GM18951 (cell line): ENCODE results near the gene BCL7C.
"Not testable (repeated sequence)": the region's sequence is repeated elsewhere in the genome, so short reads cannot be mapped to it uniquely, and the experiment has no call there.

Experiments used
- POLR2A ChIP-seq: IDR thresholded peaks from 4 replicates; pipeline ENCODE4 v1.6.1; 2011; ENCODE audit warnings: mild to moderate bottlenecking; ENCODE audit not compliant: insufficient read length, insufficient read depth; ENCODE audit errors: extremely low read depth
- in situ Hi-C: fragments of 300-500 bp; cut with MboI; formaldehyde crosslinking; loops from one replicate; pipeline ENCODE4 v1.12.0; 2022; ENCODE audit warnings: low sequenced_read_pairs, mixed read lengths, inconsistent platforms; ENCODE audit not compliant: unreplicated experiment

BCL7C gene

DNA sequence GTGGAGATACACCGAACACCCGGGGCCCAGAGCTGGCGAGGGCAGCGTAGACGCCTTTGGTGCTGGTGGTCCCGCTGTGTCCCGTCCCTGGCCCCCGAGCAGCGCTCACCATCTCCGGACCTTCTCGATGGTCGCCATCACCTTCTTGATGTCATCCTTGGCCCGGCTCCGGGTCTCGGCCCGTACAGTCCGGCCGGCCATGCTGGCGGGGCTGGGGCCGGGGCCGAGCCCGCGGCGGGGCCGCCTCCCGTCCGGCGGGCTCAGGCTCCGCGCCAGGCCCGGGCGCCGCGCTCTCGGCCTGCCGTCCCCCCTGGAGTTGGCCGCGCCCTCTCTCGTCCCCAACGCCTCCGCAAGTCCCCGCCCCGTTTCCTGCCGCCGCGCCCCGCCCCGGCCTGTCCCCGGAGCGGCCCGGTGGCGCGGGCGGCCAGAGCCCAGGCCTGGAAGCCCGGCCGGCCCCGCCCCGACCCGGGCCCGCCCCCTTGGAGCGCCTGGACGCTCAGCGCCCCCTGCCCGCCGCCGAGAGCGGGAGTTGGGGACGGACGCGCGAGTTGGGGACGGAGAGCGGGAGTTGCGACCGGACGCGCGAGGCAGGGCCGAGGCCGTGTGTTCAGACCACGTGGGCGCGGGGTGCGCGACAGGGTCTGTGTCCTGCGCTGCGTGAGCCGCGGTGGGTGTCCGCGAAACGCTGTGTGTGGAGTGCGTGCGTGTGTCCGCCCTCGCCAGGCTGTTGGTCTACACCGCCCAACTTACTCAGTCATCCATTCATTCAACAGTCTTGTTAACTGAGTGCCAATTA is at the start of gene BCL7C:
TSS of gene BCL7C (minus strand) at position 334 of the 796 bp plus-strand sequence. CDS start at position 201, 133 bp downstream.
- TF ChIP-seq POLR2A: peak; percentile 82
- in situ Hi-C loops: no loop called here

GRCh38 chr16:30942426-30942806 is 48.5 kb upstream of the BCL7C start:
- TF ChIP-seq POLR2A: no peak
- in situ Hi-C loops: no loop called here

GRCh38 chr16:30941600-30942425 is 47.9 kb upstream of the BCL7C start:
- in situ Hi-C loops: no loop called here
- no peak for TF ChIP-seq POLR2A

DNA sequence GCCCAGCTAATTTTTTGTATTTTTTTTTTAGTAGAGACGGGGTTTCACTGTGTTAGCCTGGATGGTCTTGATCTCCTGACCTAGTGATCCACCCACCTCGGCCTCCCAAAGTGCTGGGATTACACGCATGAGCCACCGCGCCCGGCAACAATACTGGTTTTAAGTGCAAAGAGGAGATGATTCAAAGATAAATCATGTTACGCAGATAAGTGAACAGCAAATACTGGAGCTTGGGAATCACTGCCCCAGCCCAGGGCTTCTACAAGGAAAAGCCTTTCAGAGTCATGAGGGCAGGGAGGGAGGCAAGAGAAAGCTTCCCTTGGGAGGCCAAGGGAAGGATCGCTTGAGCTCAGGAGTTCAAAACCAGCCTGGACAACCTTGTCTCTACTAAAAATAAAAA is 45.7 kb upstream of the BCL7C start:
- in situ Hi-C loops: not testable (repeated sequence)

GRCh38 chr16:30937692-30938091 is 43.8 kb upstream of the BCL7C start:
- no peak for TF ChIP-seq POLR2A

DNA sequence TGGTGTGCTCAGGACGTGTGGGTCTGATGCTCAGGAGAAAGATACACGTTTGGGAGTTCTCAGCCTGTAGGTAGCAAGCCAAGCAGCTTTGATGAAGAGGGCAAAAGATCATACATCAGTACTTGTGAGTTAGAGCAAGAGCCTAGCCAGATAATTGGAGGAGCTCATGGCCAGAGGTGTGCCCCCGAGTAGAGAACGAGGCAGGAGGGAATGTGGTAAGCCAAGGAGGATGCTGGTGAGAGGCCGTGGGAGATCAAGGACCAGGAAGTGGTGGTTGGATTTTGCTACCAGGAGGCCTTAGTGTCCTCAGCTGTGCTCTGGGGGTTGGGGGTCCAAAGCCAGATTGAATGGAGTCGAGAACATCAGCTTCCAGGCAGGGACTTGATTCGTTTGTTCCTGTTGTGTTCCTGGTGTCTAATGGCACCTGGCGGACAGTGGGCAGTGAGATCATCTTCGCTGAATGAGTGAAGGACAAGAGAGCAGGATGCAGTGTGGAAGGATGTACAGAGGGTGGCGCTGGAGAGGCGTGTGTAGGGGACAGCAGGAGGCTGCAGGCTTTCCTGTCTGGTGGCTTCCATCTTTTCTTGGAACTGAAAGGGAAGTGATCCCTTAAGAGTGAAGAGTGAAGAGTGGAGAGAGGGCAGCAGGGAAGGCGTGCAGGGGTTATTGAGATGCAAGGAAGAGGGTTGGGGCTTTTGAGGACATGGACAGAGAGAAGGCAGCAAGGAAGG is 41.1 kb upstream of the BCL7C start:
- in situ Hi-C loops: no loop called here

More at GRCh38 chr16:30937692-30938091, 43.8 kb upstream of the BCL7C start:
- in situ Hi-C loops: no loop called here

DNA sequence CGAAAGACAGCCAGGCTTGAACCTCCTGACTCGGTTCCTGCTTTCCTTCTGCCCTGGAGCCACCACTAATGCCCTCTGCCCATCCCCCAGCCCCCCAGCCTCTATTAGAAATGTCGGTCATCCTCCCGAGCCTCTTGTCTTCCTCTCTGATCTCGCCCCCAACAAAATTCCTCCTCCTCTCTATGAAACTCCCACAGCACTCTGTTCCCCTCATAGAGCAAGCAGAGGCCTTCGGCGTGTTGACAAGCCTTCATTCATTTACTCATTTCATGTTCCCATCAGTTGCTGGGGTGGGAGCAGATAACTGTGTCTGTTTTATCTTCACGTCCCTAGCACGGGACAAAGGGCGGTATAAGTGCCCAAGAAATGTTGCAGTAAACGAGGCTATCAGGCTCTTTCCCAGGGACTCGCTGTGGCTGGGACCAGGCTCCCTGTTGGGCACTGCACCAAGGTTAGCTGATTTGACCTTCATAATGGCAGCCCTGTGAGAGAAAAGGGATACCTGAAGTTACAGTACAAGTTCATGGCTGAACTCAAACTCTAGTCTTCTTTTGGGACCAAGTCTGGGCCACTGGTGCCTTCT is 37.3 kb upstream of the BCL7C start:
- in situ Hi-C loops: no loop called here
- TF ChIP-seq POLR2A: no peak

More for the DNA sequence above, 41.1 kb upstream of the BCL7C start:
- TF ChIP-seq POLR2A: no peak

- no peak for TF ChIP-seq POLR2A
- in situ Hi-C loops: no loop called here
Observed at GRCh38 chr16:30930160-30930571, 36.3 kb upstream of the BCL7C start.

DNA sequence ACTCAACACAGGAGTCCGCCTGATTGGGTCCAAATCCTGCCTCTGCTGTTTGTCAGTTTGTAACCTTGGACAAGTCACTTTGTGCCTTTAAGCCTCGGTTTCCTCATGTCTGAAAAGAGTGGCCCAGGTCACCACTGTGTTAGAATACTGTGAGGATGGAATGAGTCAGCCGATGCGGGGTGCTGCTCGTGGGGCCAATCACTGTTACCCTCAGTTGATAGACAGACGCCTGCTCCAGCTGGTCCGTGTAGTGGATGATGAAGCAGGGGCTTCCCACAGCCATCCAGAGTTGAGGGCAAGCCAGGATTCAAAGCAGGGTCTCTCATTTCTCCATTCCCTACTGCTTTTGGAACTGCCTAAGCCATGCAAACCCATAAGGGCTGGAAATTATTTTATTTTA is 35.3 kb upstream of the BCL7C start:
- TF ChIP-seq POLR2A: no peak
- in situ Hi-C loops: loop anchor here (10.0 kb wide), 1 partner anchor 164 kb away; the partner anchor contains the start of genes CFAP119 and RNF40

DNA sequence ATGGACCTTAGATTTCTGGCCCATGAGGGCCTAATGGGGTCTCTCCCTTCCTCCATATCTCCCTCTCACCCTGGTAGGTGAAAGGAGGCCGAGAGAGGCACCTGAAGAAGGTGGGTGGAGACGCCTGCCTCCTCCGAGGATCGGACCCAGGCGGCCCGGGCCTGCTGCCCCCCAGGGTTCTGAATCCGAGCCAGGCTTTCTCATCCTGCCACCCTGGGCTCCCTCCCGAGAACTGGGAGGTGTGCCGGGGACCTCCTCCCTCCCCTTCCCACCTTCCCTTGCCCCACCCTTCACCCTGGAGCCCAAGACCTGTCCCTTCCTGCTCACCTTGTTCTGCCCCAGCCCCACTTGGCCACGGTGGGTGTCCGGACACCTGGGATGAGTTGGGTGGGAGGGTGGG is 34.5 kb upstream of the BCL7C start:
- in situ Hi-C loops: loop anchor here (10.0 kb wide), 1 partner anchor 164 kb away; the partner anchor contains the start of genes CFAP119 and RNF40
- TF ChIP-seq POLR2A: no peak

DNA sequence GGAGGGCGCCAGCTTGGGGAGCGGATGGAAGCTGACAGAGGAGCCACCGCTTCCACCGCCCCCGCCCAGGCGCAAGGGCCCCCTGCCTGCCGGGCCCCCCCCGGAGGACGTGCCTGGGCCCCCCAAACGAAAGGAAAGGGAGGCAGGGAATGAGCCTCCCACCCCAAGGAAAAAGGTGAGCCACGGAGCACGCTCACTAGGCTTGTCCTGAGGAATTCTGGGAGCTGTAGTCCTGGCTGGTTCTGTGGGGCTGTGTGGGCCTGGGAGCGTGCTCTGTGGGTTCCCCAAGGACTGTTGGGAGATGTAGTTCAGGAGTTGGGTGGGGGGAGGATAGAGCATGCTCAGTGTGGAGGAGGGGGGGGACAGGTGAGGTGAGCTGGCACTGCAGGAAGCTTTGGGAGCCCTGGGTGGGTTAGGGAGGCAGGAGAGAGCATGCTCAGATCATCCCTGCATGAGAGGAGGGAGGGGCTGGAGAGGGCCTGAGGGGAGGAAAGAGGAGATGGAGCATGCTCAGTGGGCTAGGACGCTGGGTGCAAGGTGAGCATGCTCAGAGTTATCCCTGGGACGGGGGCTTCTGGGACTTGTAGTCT is 34.0 kb upstream of the BCL7C start:
- in situ Hi-C loops: loop anchor here (10.0 kb wide), 1 partner anchor 163 kb away; the partner anchor contains the start of genes CFAP119 and RNF40
- TF ChIP-seq POLR2A: no peak

- no peak for TF ChIP-seq POLR2A
- in situ Hi-C loops: loop anchor here (10.0 kb wide), 1 partner anchor 162 kb away; the partner anchor contains the start of genes CFAP119 and RNF40
Observed at GRCh38 chr16:30926937-30927788, 33.3 kb upstream of the BCL7C start.
